NCI-H2029 (cell line): ENCODE results near the gene BNIP3.
"Not testable (repeated sequence)": the region's sequence is repeated elsewhere in the genome, so short reads cannot be mapped to it uniquely, and the experiment has no call there.

ENCODE experiments used
- DNase-seq: peaks from one replicate; lab custom pipeline; 2025; lab: John Stamatoyannopoulos, UW

Gene BNIP3

GRCh38 chr10:131929122-131929845 is 52.4 kb downstream of the BNIP3 start:
- DNase-seq = no peak

GRCh38 chr10:131928248-131929095 is 53.3 kb downstream of the BNIP3 start:
- DNase-seq = no peak

- DNase-seq = no peak
Measured at GRCh38 chr10:131926743-131927595, 54.8 kb downstream of the BNIP3 start.

- DNase-seq = no peak
Measured at GRCh38 chr10:131926253-131926652, 55.5 kb downstream of the BNIP3 start.

GRCh38 chr10:131925716-131926115 is 56.0 kb downstream of the BNIP3 start:
- DNase-seq = no peak

- DNase-seq = no peak
Measured at GRCh38 chr10:131925011-131925649, 56.6 kb downstream of the BNIP3 start.

GRCh38 chr10:131923038-131923756 is 58.5 kb downstream of the BNIP3 start:
- no peak for DNase-seq

- no peak for DNase-seq
Measured at GRCh38 chr10:131921184-131921583, 60.5 kb downstream of the BNIP3 start.

- DNase-seq = no peak
Measured at GRCh38 chr10:131920693-131921092, 61.0 kb downstream of the BNIP3 start.

GRCh38 chr10:131920151-131920550 is 61.6 kb downstream of the BNIP3 start:
- no peak for DNase-seq

- not testable (repeated sequence) for DNase-seq
Measured at GRCh38 chr10:131919461-131919860, 62.3 kb downstream of the BNIP3 start.
